CD4-positive, alpha-beta memory T cell (primary cell): Measurements from ENCODE around the gene C17orf113. TPM values are rescaled to one million over a fixed set of nuclear protein-coding genes. Genes with fewer than 3 reads are reported as not detected.

Experiments
- polyA plus RNA-seq, 2 donors: library from polyadenylated mRNA; unstranded; fragments of 300-500 nt; fragmentation: Illumina TruSeq; gene quantifications; one replicate each; pipeline ENCODE4 v1.2.3, GENCODE V29; 2021
- total RNA-seq, 2 experiments: library from RNA; stranded (reverse); gene quantifications; one replicate each; pipeline ENCODE4 v1.2.3, GENCODE V29; 2021

Gene C17orf113
- total and polyA plus RNA-seq, 4 experiments from 2014 or later, result 0.39 to 0.97 (median 0.64) TPM

Other genes starting within 250 kb of the C17orf113 start
- gene P3H4, start 238.7 kb downstream of the C17orf113 start, total RNA-seq, result 1 to 10 TPM; 5.9 to 6.8 TPM
- 1 to 10 TPM; 1.4 to 4.2 TPM for gene P3H4, start 238.7 kb downstream of the C17orf113 start, polyA plus RNA-seq
- gene FKBP10, start 237.6 kb downstream of the C17orf113 start, total RNA-seq, result not detected
- not detected for gene FKBP10, start 237.6 kb downstream of the C17orf113 start, polyA plus RNA-seq
- gene NT5C3B, start 214.4 kb downstream of the C17orf113 start, total RNA-seq, result 10 to 100 TPM; 20.9 to 22.3 TPM
- 10 to 100 TPM; 41.5 to 42.1 TPM for gene NT5C3B, start 214.4 kb downstream of the C17orf113 start, polyA plus RNA-seq
- not detected for gene KLHL10, start 212.8 kb downstream of the C17orf113 start, total RNA-seq
- gene KLHL10, start 212.8 kb downstream of the C17orf113 start, polyA plus RNA-seq, result not detected
- gene KLHL11, start 185.2 kb downstream of the C17orf113 start, total RNA-seq, result 10 to 100 TPM; 20.6 to 20.8 TPM
- 1 to 10 TPM; 1.0 to 7.6 TPM for gene KLHL11, start 185.2 kb downstream of the C17orf113 start, polyA plus RNA-seq
- 10 to 100 TPM; 84.4 to 88.5 TPM for gene ACLY, start 131.7 kb downstream of the C17orf113 start, total RNA-seq
- gene ACLY, start 131.7 kb downstream of the C17orf113 start, polyA plus RNA-seq, result 10 to 100 TPM; 58.7 to 72.1 TPM
- gene ODAD4, start 120.0 kb downstream of the C17orf113 start, total RNA-seq, result under 1 TPM in 1 of 2 experiments, not detected in 1; 0.20 TPM
- gene ODAD4, start 120.0 kb downstream of the C17orf113 start, polyA plus RNA-seq, result under 1 TPM in 1 of 2 donors, not detected in 1; 0.11 TPM
- 10 to 100 TPM; 31.0 to 36.9 TPM for gene CNP, start 83.8 kb downstream of the C17orf113 start, total RNA-seq
- 10 to 100 TPM; 23.6 to 35.7 TPM for gene CNP, start 83.8 kb downstream of the C17orf113 start, polyA plus RNA-seq
- 100 to 1,000 TPM; 106 to 112 TPM for gene DNAJC7, start 33.2 kb downstream of the C17orf113 start, total RNA-seq
- gene DNAJC7, start 33.2 kb downstream of the C17orf113 start, polyA plus RNA-seq, result 10 to 100 TPM; 45.2 to 67.2 TPM
- 10 to 100 TPM; 19.7 TPM for gene NKIRAS2, start 30.5 kb downstream of the C17orf113 start, total RNA-seq
- gene NKIRAS2, start 30.5 kb downstream of the C17orf113 start, polyA plus RNA-seq, result 10 to 100 TPM; 22.0 to 28.8 TPM
- gene ZNF385C, start 47.9 kb upstream of the C17orf113 start, total RNA-seq, result under 1 TPM in 1 of 2 experiments, not detected in 1; 0.36 TPM
- not detected for gene ZNF385C, start 47.9 kb upstream of the C17orf113 start, polyA plus RNA-seq
- gene DHX58, start 62.1 kb upstream of the C17orf113 start, total RNA-seq, result 10 to 100 TPM; 41.8 to 43.3 TPM
- 10 to 100 TPM; 11.9 to 19.3 TPM for gene DHX58, start 62.1 kb upstream of the C17orf113 start, polyA plus RNA-seq
- 10 to 100 TPM; 38.5 to 39.9 TPM for gene KAT2A, start 70.8 kb upstream of the C17orf113 start, total RNA-seq
- 1 to 10 TPM; 5.9 to 7.3 TPM for gene KAT2A, start 70.8 kb upstream of the C17orf113 start, polyA plus RNA-seq
- gene HSPB9, start 72.2 kb upstream of the C17orf113 start, total RNA-seq, result not detected
- gene HSPB9, start 72.2 kb upstream of the C17orf113 start, polyA plus RNA-seq, result not detected
- gene RAB5C, start 104.4 kb upstream of the C17orf113 start, total RNA-seq, result 10 to 100 TPM; 77.7 to 80.6 TPM
- 10 to 100 TPM; 63.4 to 73.1 TPM for gene RAB5C, start 104.4 kb upstream of the C17orf113 start, polyA plus RNA-seq
- gene KCNH4, start 130.5 kb upstream of the C17orf113 start, total RNA-seq, result under 1 TPM; 0.09 to 0.11 TPM
- gene KCNH4, start 130.5 kb upstream of the C17orf113 start, polyA plus RNA-seq, result not detected
- gene HCRT, start 134.9 kb upstream of the C17orf113 start, total RNA-seq, result not detected
- not detected for gene HCRT, start 134.9 kb upstream of the C17orf113 start, polyA plus RNA-seq
- gene GHDC, start 143.9 kb upstream of the C17orf113 start, total RNA-seq, result 10 to 100 TPM; 23.9 to 25.3 TPM
- 10 to 100 TPM; 12.9 to 17.9 TPM for gene GHDC, start 143.9 kb upstream of the C17orf113 start, polyA plus RNA-seq
- 100 to 1,000 TPM; 244 to 261 TPM for gene STAT5B, start 225.8 kb upstream of the C17orf113 start, total RNA-seq
- gene STAT5B, start 225.8 kb upstream of the C17orf113 start, polyA plus RNA-seq, result 100 to 1,000 TPM in 1 of 2 donors, 10 to 100 TPM in 1; 91.3 to 146 TPM
- 100 to 1,000 TPM; 130 to 133 TPM for gene STAT5A, start 237.9 kb upstream of the C17orf113 start, total RNA-seq
- 10 to 100 TPM; 66.7 to 94.6 TPM for gene STAT5A, start 237.9 kb upstream of the C17orf113 start, polyA plus RNA-seq